Measurements from ENCODE around the gene STAT5A. TPM values are rescaled to one million over a fixed set of nuclear protein-coding genes. Genes with fewer than 3 reads are reported as not detected.

The STAT5A gene
- total RNA-seq, 5 donors from 2014 or later (not counting 1 experiment from before 2014, with no cell fraction given), result 141 to 160 (median 147) TPM

- H3K27me3 ChIP-seq (replicated peaks in 1 of 2; ENCODE audit: control insufficient read depth in 2 of 2, extremely low read depth in 1 of 2, insufficient read depth in 2 of 2, low read length in 1 of 2), result no peaks in the 10 kb centered on the region
- H3K27ac ChIP-seq (ENCODE audit: low read length), result peak overlapping the region; percentile 13
- DNase-seq (no peak), ATAC-seq (replicated peaks in 1 of 4) (peak in 1 of 4 experiments; percentile 8)
- Mint-ChIP-seq H3K9me3 (no peaks in the 10 kb centered on the region), H3K4me1 (peaks cover 39 to 42% (median 40%) of the 10 kb centered on the region in 3 donors), H3K27me3 (no peaks in the 10 kb centered on the region), H3K27ac (peak overlapping the region; percentile 82 to 83), H3K36me3 (peaks cover 48% of the 10 kb centered on the region), H3K4me3 (no peak overlapping the region)
- WGBS (ENCODE audit: insufficient coverage), result 81% methylated on average over 4 of the region's 5 CpGs
- H3K4me1 ChIP-seq (ENCODE audit: control insufficient read depth in 1 of 2, extremely low read depth in 1 of 2, insufficient read depth in 2 of 2, low read length in 2 of 2), result peaks cover 13 to 28% of the 10 kb centered on the region in 2 experiments
- peaks cover 6 to 72% of the 10 kb centered on the region in 2 donors for H3K36me3 ChIP-seq (ENCODE audit: control insufficient read depth in 2 of 2, extremely low read depth in 1 of 2, insufficient read depth in 1 of 2, low read length in 1 of 2)
- H3K9me3 ChIP-seq, result no peaks in the 10 kb centered on the region
- H3K4me3 ChIP-seq (ENCODE audit: control insufficient read depth in 1 of 2, extremely low read depth in 1 of 2, low read length in 1 of 2), result no peak overlapping the region
- POLR2A ChIA-PET, result no interaction called here
- CTCF ChIA-PET, result interaction anchor here (0.6 to 4.3 kb wide), 8 partner anchors 8 to 204 kb away, joined by 3 to 27 read pairs (median 6); no protein-coding TSS in a partner anchor
These were observed 35.0 kb downstream of the STAT5A start for GRCh38 chr17:42323268-42323773.

DNA sequence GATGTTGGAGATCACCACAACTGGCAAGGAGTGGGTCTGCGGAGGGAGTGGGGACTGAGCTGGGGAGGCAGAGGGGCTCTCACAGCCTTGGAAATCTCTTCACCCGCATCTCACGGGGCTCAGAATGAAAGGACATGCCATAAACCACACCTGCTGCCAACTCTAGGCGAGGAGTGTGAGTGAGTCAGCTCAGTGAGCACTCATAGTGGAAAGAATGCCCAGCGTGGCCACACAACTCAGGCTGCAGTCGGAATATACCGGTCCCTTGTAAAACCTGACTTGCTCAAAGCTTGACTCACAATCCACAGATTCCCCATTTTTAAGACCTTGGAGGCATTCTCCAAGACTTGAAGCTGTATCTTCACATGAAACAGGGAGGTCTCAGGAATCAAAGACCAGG lies 36.7 kb downstream of the STAT5A start:
- H3K27me3 Mint-ChIP-seq, result no peaks in the 10 kb centered on the region
- H3K9me3 Mint-ChIP-seq, result no peaks in the 10 kb centered on the region
- Histone ChIP-seq H3K36me3 (ENCODE audit: control insufficient read depth in 2 of 2, extremely low read depth in 1 of 2, insufficient read depth in 1 of 2, low read length in 1 of 2) (peaks cover 13 to 75% of the 10 kb centered on the region in 2 donors), H3K9me3 (no peaks in the 10 kb centered on the region), H3K27me3 (replicated peaks in 1 of 2; ENCODE audit: control insufficient read depth in 2 of 2, extremely low read depth in 1 of 2, insufficient read depth in 2 of 2, low read length in 1 of 2) (no peaks in the 10 kb centered on the region), H3K27ac (ENCODE audit: low read length) (no peak overlapping the region), H3K4me3 (ENCODE audit: control insufficient read depth in 1 of 2, extremely low read depth in 1 of 2, low read length in 1 of 2) (no peak overlapping the region), H3K4me1 (ENCODE audit: control insufficient read depth in 1 of 2, extremely low read depth in 1 of 2, insufficient read depth in 2 of 2, low read length in 2 of 2) (peaks cover 7 to 21% of the 10 kb centered on the region in 2 experiments)
- 100% methylated on average over 2 of the region's 7 CpGs for whole genome bisulfite sequencing (ENCODE audit: insufficient coverage)
- peaks cover 26 to 33% (median 29%) of the 10 kb centered on the region in 3 donors for H3K4me1 Mint-ChIP-seq
- H3K27ac Mint-ChIP-seq, result no peak overlapping the region
- peaks cover 50% of the 10 kb centered on the region for H3K36me3 Mint-ChIP-seq
- ChIA-PET POLR2A (no interaction called here), CTCF (interaction anchor here (0.6 to 4.3 kb wide), 4 partner anchors 15 to 203 kb away, joined by 3 to 27 read pairs (median 10); no protein-coding TSS in a partner anchor)
- DNase-seq, result no peak
- ATAC-seq (replicated peaks in 1 of 4), result no peak
- no peak overlapping the region for H3K4me3 Mint-ChIP-seq

DNA sequence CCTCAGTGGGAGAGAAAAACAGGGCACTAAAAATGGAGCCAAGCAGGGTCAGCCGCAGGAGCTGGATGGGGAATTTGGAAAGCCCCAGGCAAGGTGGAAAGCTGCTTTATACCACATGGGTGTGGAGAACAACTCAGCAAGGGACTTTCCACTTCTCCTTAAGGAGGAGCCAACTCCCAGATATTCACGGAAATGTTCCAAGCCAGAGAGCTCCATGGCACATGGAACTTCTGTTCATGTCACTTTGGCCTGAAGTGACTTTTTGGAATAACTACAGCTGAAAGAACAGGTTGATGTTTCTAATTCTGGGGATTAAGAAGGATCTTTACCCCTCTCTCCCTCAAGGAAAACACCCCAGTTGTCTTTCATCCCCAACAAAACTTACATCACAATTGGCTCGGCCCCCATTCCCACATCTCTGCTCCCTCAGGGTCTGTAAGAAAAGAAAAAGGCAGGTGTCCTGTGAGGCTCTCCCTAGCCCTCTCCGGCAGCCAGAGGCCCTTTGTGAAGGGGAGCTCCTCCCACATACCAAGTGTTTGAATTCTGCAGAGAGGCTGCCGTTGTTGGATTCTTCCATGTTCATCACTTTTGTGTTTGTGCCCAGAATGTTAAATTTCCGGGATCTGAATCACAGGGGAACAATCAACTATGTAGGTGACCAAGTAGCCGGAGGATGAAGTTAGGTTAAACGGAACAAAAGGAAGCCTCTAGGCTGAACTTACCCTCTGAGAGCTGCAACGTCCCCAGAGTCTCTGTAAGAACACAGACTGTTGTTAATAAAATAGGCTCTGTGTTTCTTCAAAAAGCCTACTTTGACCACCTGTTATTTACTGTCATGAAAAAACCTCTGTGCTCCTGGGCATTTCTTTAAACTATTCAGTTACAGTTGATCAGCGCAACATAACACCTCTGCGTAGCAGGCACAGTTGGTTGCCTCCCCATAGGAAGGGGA lies 41.0 kb downstream of the STAT5A start:
- peaks cover 0 to 3% (median 2%) of the 10 kb centered on the region in 3 donors for H3K4me1 Mint-ChIP-seq
- Histone ChIP-seq H3K27ac (ENCODE audit: low read length) (no peak overlapping the region), H3K9me3 (no peaks in the 10 kb centered on the region), H3K36me3 (ENCODE audit: control insufficient read depth in 2 of 2, extremely low read depth in 1 of 2, insufficient read depth in 1 of 2, low read length in 1 of 2) (peaks cover 18 to 80% of the 10 kb centered on the region in 2 donors), H3K4me1 (ENCODE audit: control insufficient read depth in 1 of 2, extremely low read depth in 1 of 2, insufficient read depth in 2 of 2, low read length in 2 of 2) (no peaks in the 10 kb centered on the region), H3K4me3 (ENCODE audit: control insufficient read depth in 1 of 2, extremely low read depth in 1 of 2, low read length in 1 of 2) (no peak overlapping the region), H3K27me3 (replicated peaks in 1 of 2; ENCODE audit: control insufficient read depth in 2 of 2, extremely low read depth in 1 of 2, insufficient read depth in 2 of 2, low read length in 1 of 2) (no peaks in the 10 kb centered on the region)
- ChIA-PET POLR2A (no interaction called here), CTCF (no interaction called here)
- no peaks in the 10 kb centered on the region for H3K27me3 Mint-ChIP-seq
- no peak overlapping the region for H3K27ac Mint-ChIP-seq
- no peak for ATAC-seq (replicated peaks in 1 of 4)
- DNase-seq, result no peak
- WGBS (ENCODE audit: insufficient coverage), result 100% methylated on average over 4 of the region's 11 CpGs
- H3K4me3 Mint-ChIP-seq, result no peak overlapping the region
- no peaks in the 10 kb centered on the region for H3K9me3 Mint-ChIP-seq
- H3K36me3 Mint-ChIP-seq, result peaks cover 45% of the 10 kb centered on the region

DNA sequence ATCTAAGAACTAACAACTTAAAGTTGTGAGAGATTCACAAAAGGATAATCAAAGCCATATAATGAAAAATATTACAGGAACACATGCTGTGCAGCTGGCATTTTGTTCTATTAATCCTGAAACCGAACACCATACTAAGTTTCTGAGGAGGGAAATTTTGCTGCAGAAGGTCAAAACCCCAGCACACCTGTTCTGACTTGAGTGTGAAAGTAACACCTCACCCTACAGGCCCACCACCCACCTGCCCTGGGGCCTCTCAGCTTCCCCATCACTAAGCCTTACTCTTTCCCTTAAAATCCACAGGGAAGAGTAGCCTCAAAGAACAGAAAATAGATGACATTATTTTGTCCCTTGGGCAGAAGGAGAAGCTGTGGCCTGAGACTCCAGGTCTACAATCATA lies 44.8 kb downstream of the STAT5A start:
- Mint-ChIP-seq H3K36me3 (peaks cover 43% of the 10 kb centered on the region), H3K27ac (peak overlapping the region in 1 of 2 donors; percentile 34), H3K4me1 (peaks cover 7 to 20% (median 17%) of the 10 kb centered on the region in 3 donors), H3K27me3 (no peaks in the 10 kb centered on the region), H3K4me3 (no peak overlapping the region), H3K9me3 (no peaks in the 10 kb centered on the region)
- Histone ChIP-seq H3K9me3 (no peaks in the 10 kb centered on the region), H3K4me1 (ENCODE audit: control insufficient read depth in 1 of 2, extremely low read depth in 1 of 2, insufficient read depth in 2 of 2, low read length in 2 of 2) (peaks cover 7 to 14% of the 10 kb centered on the region in 2 experiments), H3K4me3 (ENCODE audit: control insufficient read depth in 1 of 2, extremely low read depth in 1 of 2, low read length in 1 of 2) (no peak overlapping the region), H3K27ac (ENCODE audit: low read length) (no peak overlapping the region), H3K36me3 (ENCODE audit: control insufficient read depth in 2 of 2, extremely low read depth in 1 of 2, insufficient read depth in 1 of 2, low read length in 1 of 2) (peaks cover 18 to 81% of the 10 kb centered on the region in 2 donors), H3K27me3 (replicated peaks in 1 of 2; ENCODE audit: control insufficient read depth in 2 of 2, extremely low read depth in 1 of 2, insufficient read depth in 2 of 2, low read length in 1 of 2) (no peaks in the 10 kb centered on the region)
- ATAC-seq (replicated peaks in 1 of 4) (no peak), DNase-seq (no peak)
- CTCF ChIA-PET, result no interaction called here
- POLR2A ChIA-PET, result no interaction called here
- no CpG with 5 or more reads among the region's 1 CpG for WGBS (ENCODE audit: insufficient coverage)

- Mint-ChIP-seq H3K27me3 (no peaks in the 10 kb centered on the region), H3K4me1 (peaks cover 21 to 32% (median 30%) of the 10 kb centered on the region in 3 donors), H3K36me3 (peaks cover 41% of the 10 kb centered on the region), H3K4me3 (no peak overlapping the region), H3K9me3 (no peaks in the 10 kb centered on the region), H3K27ac (peak overlapping the region in 1 of 2 donors; percentile 69)
- Histone ChIP-seq H3K36me3 (ENCODE audit: control insufficient read depth in 2 of 2, extremely low read depth in 1 of 2, insufficient read depth in 1 of 2, low read length in 1 of 2) (peaks cover 18 to 78% of the 10 kb centered on the region in 2 donors), H3K27ac (ENCODE audit: low read length) (no peak overlapping the region), H3K27me3 (replicated peaks in 1 of 2; ENCODE audit: control insufficient read depth in 2 of 2, extremely low read depth in 1 of 2, insufficient read depth in 2 of 2, low read length in 1 of 2) (no peaks in the 10 kb centered on the region), H3K4me3 (ENCODE audit: control insufficient read depth in 1 of 2, extremely low read depth in 1 of 2, low read length in 1 of 2) (no peak overlapping the region), H3K4me1 (ENCODE audit: control insufficient read depth in 1 of 2, extremely low read depth in 1 of 2, insufficient read depth in 2 of 2, low read length in 2 of 2) (peaks cover 10 to 23% of the 10 kb centered on the region in 2 experiments), H3K9me3 (no peaks in the 10 kb centered on the region)
- ChIA-PET POLR2A (no interaction called here), CTCF (interaction anchor here in 1 of 2 donors (0.6 to 0.8 kb wide), 2 partner anchors 72 to 81 kb away, joined by 4 to 8 read pairs; no protein-coding TSS in a partner anchor)
- ATAC-seq (replicated peaks in 1 of 4), result no peak
- DNase-seq, result no peak
- WGBS (ENCODE audit: insufficient coverage), result 100% methylated on average over 1 of the region's 3 CpGs
These were observed 46.4 kb downstream of the STAT5A start for GRCh38 chr17:42334677-42335076.

- POLR2A ChIA-PET, result interaction anchor here (0.5 to 1.2 kb wide), 5 partner anchors 20 to 124 kb away, joined by 3 to 13 read pairs (median 5); partner anchors contain the start of gene STAT3 (in 1 of the 2)
- Histone ChIP-seq H3K36me3 (ENCODE audit: control insufficient read depth in 2 of 2, extremely low read depth in 1 of 2, insufficient read depth in 1 of 2, low read length in 1 of 2) (peaks cover 16 to 71% of the 10 kb centered on the region in 2 donors), H3K9me3 (no peaks in the 10 kb centered on the region), H3K27ac (ENCODE audit: low read length) (peak overlapping the region; percentile 74), H3K4me1 (ENCODE audit: control insufficient read depth in 1 of 2, extremely low read depth in 1 of 2, insufficient read depth in 2 of 2, low read length in 2 of 2) (peaks cover 15 to 43% of the 10 kb centered on the region in 2 experiments), H3K27me3 (replicated peaks in 1 of 2; ENCODE audit: control insufficient read depth in 2 of 2, extremely low read depth in 1 of 2, insufficient read depth in 2 of 2, low read length in 1 of 2) (no peaks in the 10 kb centered on the region), H3K4me3 (ENCODE audit: control insufficient read depth in 1 of 2, extremely low read depth in 1 of 2, low read length in 1 of 2) (no peak overlapping the region)
- DNase-seq, result peak in 34 of 35 experiments; percentile 45 to 86 (median 70)
- peaks cover 42% of the 10 kb centered on the region for H3K36me3 Mint-ChIP-seq
- CTCF ChIA-PET, result interaction anchor here in 1 of 2 donors (0.6 to 1.0 kb wide), 3 partner anchors 25 to 69 kb away, joined by 3 to 4 read pairs (median 4); partner anchors contain the start of gene STAT3
- H3K9me3 Mint-ChIP-seq, result no peaks in the 10 kb centered on the region
- peaks cover 35 to 54% (median 51%) of the 10 kb centered on the region in 3 donors for H3K4me1 Mint-ChIP-seq
- ATAC-seq (replicated peaks in 1 of 4), result peak; percentile 87 to 90 (median 88)
- H3K27ac Mint-ChIP-seq, result peak overlapping the region; percentile 98
- H3K27me3 Mint-ChIP-seq, result no peaks in the 10 kb centered on the region
- 15% methylated on average over 15 of the region's 15 CpGs for WGBS (ENCODE audit: insufficient coverage)
- peak overlapping the region; percentile 60 to 71 (median 62) for H3K4me3 Mint-ChIP-seq
These were observed 49.1 kb downstream of the STAT5A start for GRCh38 chr17:42337442-42337841.

Measured in T-cell (primary cell).